MM.1S (cell line): ENCODE measurements around the gene MYF5.

ENCODE experiments used
- CTCF ChIP-seq: fragments of 300-600 bp; sonication (generic); IDR thresholded peaks from 2 replicates; pipeline ENCODE4 v1.5.1; 2016; ENCODE audit warnings: antibody characterized with exemption, low read length, mixed read lengths
- EZH2phosphoT487 ChIP-seq: fragments of 300-600 bp; sonication (generic); IDR thresholded peaks from 2 replicates; pipeline ENCODE4 v1.6.1; 2018; ENCODE audit warnings: antibody characterized with exemption, low read length

- TF ChIP-seq CTCF (no peak), EZH2phosphoT487 (no peak)
Measured at GRCh38 chr12:80702889-80703805, 13.6 kb upstream of the MYF5 start.
